HCT116 (cell line): ENCODE measurements around the gene DIP2B.

Source experiments
- CEBPB ChIP-seq: IDR thresholded peaks from 2 replicates; pipeline ENCODE4 v1.6.1; 2012; ENCODE audit warnings: low read depth
- CTCF ChIP-seq, 3 experiments: fragments of 200-600 bp in 1 of 3; sonication (generic) in 1 of 3; IDR thresholded peaks in 2 of 3; conservative IDR thresholded peaks in 1 of 3; 2 replicates each; pipeline ENCODE4 v1.5.1; 2012 to 2017; ENCODE audit warnings: low read depth in 2 of 3, low read length in 2 of 3, antibody characterized with exemption in 1 of 3, borderline replicate concordance in 1 of 3, control low read depth in 1 of 3, mild to moderate bottlenecking in 1 of 3, mixed read lengths in 1 of 3, mixed run types in 1 of 3, moderate library complexity in 1 of 3; ENCODE audit not compliant: insufficient read depth in 1 of 3
- EZH2phosphoT487 ChIP-seq: fragments of 200-600 bp; IDR thresholded peaks from 2 replicates; pipeline ENCODE4 v1.6.1; 2018; ENCODE audit warnings: antibody characterized with exemption, borderline replicate concordance
- JUND ChIP-seq: IDR thresholded peaks from 2 replicates; pipeline ENCODE4 v1.6.1; 2012
- POLR2A ChIP-seq: IDR thresholded peaks from 2 replicates; pipeline ENCODE4 v1.7.0; 2011; ENCODE audit warnings: borderline replicate concordance; ENCODE audit not compliant: insufficient read depth, insufficient read length; ENCODE audit errors: extremely low read depth
- POLR2AphosphoS5 ChIP-seq: IDR thresholded peaks from 2 replicates; pipeline ENCODE4 v1.6.1; 2011; ENCODE audit warnings: mild to moderate bottlenecking, low read depth, low read length, moderate library complexity
- REST ChIP-seq: IDR thresholded peaks from 2 replicates; pipeline ENCODE4 v1.6.1; 2012; ENCODE audit warnings: low read depth
- YY1 ChIP-seq: IDR thresholded peaks from 2 replicates; pipeline ENCODE4 v1.6.1; 2011; ENCODE audit warnings: low read length, low read depth, moderate library complexity, mild to moderate bottlenecking; ENCODE audit not compliant: insufficient replicate concordance; ENCODE audit errors: extremely low read depth
- ZBTB33 ChIP-seq: IDR thresholded peaks from 2 replicates; pipeline ENCODE4 v1.6.1; 2011; ENCODE audit warnings: mild to moderate bottlenecking, low read length, moderate library complexity; ENCODE audit not compliant: insufficient replicate concordance; ENCODE audit errors: extremely low read depth
- ZNF274 ChIP-seq: fragments of 200-500 bp; sonication (Bioruptor generic); IDR thresholded peaks from 2 replicates; pipeline ENCODE4 v1.6.1; 2014; ENCODE audit warnings: mild to moderate bottlenecking, low read depth, low read length, inconsistent platforms
- TF ChIP-seq, protein P1 (sequence below): IDR thresholded peaks from 2 replicates; pipeline ENCODE4 v1.6.1; 2012

- TF ChIP-seq POLR2A (no peak), CTCF (IDR thresholded peaks at IDR 0.05 in 2 of 3, conservative IDR thresholded peaks at IDR 0.05 in 1 of 3; ENCODE audit: borderline replicate concordance in 1 of 3, insufficient read depth in 1 of 3, low read depth in 2 of 3, low read length in 2 of 3) (no peak), REST (no peak), POLR2AphosphoS5 (no peak), EZH2phosphoT487 (no peak), ZBTB33 (no peak), JUND (no peak), CEBPB (no peak), YY1 (no peak), ZNF274 (no peak)
- TF ChIP-seq, protein P1, sequence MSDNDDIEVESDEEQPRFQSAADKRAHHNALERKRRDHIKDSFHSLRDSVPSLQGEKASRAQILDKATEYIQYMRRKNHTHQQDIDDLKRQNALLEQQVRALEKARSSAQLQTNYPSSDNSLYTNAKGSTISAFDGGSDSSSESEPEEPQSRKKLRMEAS: no peak
Measured at GRCh38 chr12:50554651-50555050, 49.9 kb downstream of the DIP2B start.
